SU-DHL-6 (cell line): ENCODE measurements around the gene SULF2.

Source experiments
- EZH2phosphoT487 ChIP-seq: fragments of 200-600 bp; sonication (generic), shearing (Covaris generic); conservative IDR thresholded peaks from 2 replicates; pipeline ENCODE4 v1.6.1; 2018; ENCODE audit warnings: mild to moderate bottlenecking, antibody characterized with exemption, low read length, moderate library complexity, mixed read lengths
- TF ChIP-seq, protein P1 (sequence below): fragments of 200-600 bp; sonication (generic); IDR thresholded peaks from one replicate; pipeline ENCODE4 v1.5.1; 2017; ENCODE audit warnings: antibody characterized with exemption, mild to moderate bottlenecking, low read length, moderate library complexity; ENCODE audit not compliant: insufficient read depth, poor library complexity, severe bottlenecking

DNA sequence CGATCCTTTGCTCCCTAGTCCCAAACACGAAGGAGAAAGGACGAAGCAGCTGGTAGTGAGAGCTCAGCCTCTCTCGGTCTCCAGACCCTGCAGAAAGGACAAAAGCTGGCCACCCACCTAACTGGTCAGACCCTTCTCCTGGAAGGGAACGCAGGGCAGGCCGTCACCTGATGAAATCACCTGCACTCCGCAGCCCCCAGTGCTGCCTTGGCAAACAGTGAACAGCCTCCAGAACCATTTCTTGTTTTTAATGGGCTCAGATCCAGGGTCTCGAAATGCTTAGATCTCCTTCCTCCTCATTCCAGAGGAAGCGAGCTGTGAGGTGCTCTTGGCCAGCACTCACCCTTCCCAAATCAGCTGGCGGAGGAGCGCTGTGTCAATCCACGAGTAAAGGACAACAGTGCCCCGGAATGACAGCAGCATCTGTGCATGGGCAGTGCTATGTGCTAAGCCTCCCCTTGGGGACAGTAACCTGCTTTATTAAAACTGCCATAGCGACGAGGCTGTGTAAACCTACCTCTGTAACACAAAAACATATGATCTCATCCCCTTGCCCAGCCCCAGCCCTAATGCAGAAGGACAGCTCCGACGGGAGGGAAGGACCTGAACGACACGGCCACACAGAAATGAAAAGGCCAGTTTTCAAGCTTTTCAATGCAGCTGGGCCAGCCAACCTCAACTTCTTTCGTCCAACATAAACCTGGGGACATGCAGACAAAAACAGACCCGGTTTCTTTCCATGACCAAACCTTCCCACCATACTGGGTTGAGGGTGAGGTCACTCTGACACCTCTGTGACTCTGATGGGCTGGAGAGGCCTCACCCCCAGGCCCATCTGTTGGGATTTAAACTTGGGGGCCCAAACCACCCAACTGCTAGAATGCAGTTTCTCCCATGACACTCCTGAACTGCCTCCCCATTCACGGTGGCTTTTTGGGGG is 43.3 kb downstream of the SULF2 start:
- TF ChIP-seq, protein P1, sequence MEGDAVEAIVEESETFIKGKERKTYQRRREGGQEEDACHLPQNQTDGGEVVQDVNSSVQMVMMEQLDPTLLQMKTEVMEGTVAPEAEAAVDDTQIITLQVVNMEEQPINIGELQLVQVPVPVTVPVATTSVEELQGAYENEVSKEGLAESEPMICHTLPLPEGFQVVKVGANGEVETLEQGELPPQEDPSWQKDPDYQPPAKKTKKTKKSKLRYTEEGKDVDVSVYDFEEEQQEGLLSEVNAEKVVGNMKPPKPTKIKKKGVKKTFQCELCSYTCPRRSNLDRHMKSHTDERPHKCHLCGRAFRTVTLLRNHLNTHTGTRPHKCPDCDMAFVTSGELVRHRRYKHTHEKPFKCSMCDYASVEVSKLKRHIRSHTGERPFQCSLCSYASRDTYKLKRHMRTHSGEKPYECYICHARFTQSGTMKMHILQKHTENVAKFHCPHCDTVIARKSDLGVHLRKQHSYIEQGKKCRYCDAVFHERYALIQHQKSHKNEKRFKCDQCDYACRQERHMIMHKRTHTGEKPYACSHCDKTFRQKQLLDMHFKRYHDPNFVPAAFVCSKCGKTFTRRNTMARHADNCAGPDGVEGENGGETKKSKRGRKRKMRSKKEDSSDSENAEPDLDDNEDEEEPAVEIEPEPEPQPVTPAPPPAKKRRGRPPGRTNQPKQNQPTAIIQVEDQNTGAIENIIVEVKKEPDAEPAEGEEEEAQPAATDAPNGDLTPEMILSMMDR = no peak
- TF ChIP-seq EZH2phosphoT487 = no peak
